ENCODE measurements around the gene REXO4. TPM values are rescaled to one million over a fixed set of nuclear protein-coding genes. Genes with fewer than 3 reads are reported as not detected.
A peak's percentile ranks its signal among the peaks of the same experiment; 100 is the strongest.

REXO4 gene
- total and polyA plus RNA-seq, 9 of the 15 experiments (the other 6 are each of a cell fraction or from before 2014, with no cell fraction given): 3.4 to 72.9 (median 31.1) TPM

DNA sequence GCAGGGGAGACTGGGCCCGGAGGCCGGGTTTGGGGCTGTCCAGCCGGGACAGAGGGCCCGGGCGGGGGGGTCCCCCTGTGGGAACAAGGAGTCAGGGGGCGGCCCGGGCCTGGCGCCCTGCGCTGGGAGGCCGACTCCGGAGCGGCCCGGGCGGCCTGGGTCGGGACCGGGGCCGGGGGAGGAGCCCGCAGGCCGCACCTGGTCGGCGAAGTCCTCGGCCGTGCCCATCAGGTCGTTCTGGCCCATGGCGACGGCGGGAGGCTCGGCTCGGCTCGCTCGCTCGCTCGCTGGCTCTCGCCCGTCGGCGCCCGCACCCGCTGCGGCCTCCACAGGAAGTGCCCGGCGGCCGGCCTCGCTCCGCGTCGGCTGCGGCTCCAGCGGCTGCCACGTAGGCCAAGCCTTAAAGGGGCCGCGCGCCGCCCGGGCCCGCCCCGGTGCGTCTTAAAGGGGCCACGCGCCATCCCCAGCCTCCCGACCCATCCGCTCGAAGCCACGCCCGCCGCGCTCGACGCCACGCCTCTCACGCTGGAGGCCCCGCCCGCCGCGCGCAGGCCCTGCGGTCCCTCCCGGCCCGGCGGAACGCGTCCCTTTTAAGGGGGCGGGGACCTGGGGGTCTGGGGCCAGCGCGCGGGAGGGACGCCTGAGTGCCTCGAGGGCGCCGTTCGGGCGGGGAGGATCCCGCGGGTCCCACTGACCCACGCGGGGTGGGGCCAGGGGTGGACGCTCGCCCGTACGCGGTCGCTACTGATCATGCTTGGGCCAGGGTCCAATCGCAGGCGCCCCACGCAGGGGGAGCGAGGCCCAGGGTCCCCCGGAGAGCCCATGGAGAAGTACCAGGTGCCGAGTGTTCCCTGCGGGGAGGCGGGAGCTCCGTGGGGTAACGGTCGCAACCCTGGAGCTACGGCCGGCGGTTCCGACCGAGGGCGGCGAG is 41.8 kb downstream of the REXO4 start, which contains the start of the genes STKLD1 and SURF4 (continued):
- TF ChIP-seq CCNT2 (IDR thresholded peaks at IDR 0.05; ENCODE audit: borderline replicate concordance, extremely low read depth, insufficient read length, low read depth, low read length) (peak; percentile 84), ZKSCAN8 (CRISPR knock-in tag; IDR thresholded peaks at IDR 0.05) (no peak), SIN3A (IDR thresholded peaks at IDR 0.05; ENCODE audit: borderline replicate concordance in 2 of 2, control insufficient read depth in 1 of 2, low read depth in 2 of 2, low read length in 2 of 2) (peak; percentile 46 to 56; a peak in 2 of 4 replicates), ZSCAN32 (CRISPR knock-in tag; IDR thresholded peaks at IDR 0.05) (no peak), FIP1L1 (IDR thresholded peaks at IDR 0.05; ENCODE audit: low read depth, low read length, poor library complexity, severe bottlenecking) (peak; percentile 59), RBM15 (IDR thresholded peaks at IDR 0.05; ENCODE audit: insufficient read depth, low read length) (no peak), XRCC4 (IDR thresholded peaks at IDR 0.05; ENCODE audit: extremely low read depth, insufficient read depth, insufficient read length) (no peak), DDX20 (tag; IDR thresholded peaks at IDR 0.05; ENCODE audit: low read depth) (no peak), LARP7 (IDR thresholded peaks at IDR 0.05) (no peak), LCOR (CRISPR knock-in tag; IDR thresholded peaks at IDR 0.05) (no peak; the same call in 1 of the 2 replicates), TCF7 (IDR thresholded peaks at IDR 0.05; ENCODE audit: borderline replicate concordance) (no peak), POU5F1 (IDR thresholded peaks at IDR 0.05; ENCODE audit: borderline replicate concordance, low read depth, low read length, partially characterized antibody) (no peak), BACH1 (tag; IDR thresholded peaks at IDR 0.05) (no peak), FOXK1 (CRISPR knock-in tag; IDR thresholded peaks at IDR 0.05; ENCODE audit: borderline replicate concordance) (no peak), GTF2F1 (IDR thresholded peaks at IDR 0.05; ENCODE audit: low read depth, low read length) (no peak), MCM7 (IDR thresholded peaks at IDR 0.05) (no peak), POLR2G (IDR thresholded peaks at IDR 0.05; ENCODE audit: low read depth, low read length) (peak; percentile 99), ZNF695 (CRISPR knock-in tag; IDR thresholded peaks at IDR 0.05) (no peak), SMAD1 (IDR thresholded peaks at IDR 0.05; ENCODE audit: low read depth, low read length, partially characterized antibody) (no peak), PML (IDR thresholded peaks at IDR 0.05; ENCODE audit: low read length) (0 out of 2 replicates have a peak, but pooled peaks have one; percentile 26)
- TF ChIP-seq, protein P1, sequence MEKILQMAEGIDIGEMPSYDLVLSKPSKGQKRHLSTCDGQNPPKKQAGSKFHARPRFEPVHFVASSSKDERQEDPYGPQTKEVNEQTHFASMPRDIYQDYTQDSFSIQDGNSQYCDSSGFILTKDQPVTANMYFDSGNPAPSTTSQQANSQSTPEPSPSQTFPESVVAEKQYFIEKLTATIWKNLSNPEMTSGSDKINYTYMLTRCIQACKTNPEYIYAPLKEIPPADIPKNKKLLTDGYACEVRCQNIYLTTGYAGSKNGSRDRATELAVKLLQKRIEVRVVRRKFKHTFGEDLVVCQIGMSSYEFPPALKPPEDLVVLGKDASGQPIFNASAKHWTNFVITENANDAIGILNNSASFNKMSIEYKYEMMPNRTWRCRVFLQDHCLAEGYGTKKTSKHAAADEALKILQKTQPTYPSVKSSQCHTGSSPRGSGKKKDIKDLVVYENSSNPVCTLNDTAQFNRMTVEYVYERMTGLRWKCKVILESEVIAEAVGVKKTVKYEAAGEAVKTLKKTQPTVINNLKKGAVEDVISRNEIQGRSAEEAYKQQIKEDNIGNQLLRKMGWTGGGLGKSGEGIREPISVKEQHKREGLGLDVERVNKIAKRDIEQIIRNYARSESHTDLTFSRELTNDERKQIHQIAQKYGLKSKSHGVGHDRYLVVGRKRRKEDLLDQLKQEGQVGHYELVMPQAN (IDR thresholded peaks at IDR 0.05; ENCODE audit: borderline replicate concordance): 0 out of 2 replicates have a peak, but pooled peaks have one; percentile 18
- TF ChIP-seq, protein P2, sequence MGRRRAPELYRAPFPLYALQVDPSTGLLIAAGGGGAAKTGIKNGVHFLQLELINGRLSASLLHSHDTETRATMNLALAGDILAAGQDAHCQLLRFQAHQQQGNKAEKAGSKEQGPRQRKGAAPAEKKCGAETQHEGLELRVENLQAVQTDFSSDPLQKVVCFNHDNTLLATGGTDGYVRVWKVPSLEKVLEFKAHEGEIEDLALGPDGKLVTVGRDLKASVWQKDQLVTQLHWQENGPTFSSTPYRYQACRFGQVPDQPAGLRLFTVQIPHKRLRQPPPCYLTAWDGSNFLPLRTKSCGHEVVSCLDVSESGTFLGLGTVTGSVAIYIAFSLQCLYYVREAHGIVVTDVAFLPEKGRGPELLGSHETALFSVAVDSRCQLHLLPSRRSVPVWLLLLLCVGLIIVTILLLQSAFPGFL (CRISPR knock-in tag; IDR thresholded peaks at IDR 0.05): no peak
- TF ChIP-seq, protein P3, sequence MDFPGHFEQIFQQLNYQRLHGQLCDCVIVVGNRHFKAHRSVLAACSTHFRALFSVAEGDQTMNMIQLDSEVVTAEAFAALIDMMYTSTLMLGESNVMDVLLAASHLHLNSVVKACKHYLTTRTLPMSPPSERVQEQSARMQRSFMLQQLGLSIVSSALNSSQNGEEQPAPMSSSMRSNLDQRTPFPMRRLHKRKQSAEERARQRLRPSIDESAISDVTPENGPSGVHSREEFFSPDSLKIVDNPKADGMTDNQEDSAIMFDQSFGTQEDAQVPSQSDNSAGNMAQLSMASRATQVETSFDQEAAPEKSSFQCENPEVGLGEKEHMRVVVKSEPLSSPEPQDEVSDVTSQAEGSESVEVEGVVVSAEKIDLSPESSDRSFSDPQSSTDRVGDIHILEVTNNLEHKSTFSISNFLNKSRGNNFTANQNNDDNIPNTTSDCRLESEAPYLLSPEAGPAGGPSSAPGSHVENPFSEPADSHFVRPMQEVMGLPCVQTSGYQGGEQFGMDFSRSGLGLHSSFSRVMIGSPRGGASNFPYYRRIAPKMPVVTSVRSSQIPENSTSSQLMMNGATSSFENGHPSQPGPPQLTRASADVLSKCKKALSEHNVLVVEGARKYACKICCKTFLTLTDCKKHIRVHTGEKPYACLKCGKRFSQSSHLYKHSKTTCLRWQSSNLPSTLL (IDR thresholded peaks at IDR 0.05): no peak
